Measurements from ENCODE around the gene JTB. TPM values are rescaled to one million over a fixed set of nuclear protein-coding genes. Genes with fewer than 3 reads are reported as not detected.

Gene JTB
- total and polyA plus RNA-seq, 9 of the 15 experiments (the other 6 are each of a cell fraction or from before 2014, with no cell fraction given), result 24.7 to 308 (median 151) TPM

GRCh38 chr1:153929981-153930948 is 47.2 kb downstream of the JTB start (continued):
- TF ChIP-seq, protein P1, sequence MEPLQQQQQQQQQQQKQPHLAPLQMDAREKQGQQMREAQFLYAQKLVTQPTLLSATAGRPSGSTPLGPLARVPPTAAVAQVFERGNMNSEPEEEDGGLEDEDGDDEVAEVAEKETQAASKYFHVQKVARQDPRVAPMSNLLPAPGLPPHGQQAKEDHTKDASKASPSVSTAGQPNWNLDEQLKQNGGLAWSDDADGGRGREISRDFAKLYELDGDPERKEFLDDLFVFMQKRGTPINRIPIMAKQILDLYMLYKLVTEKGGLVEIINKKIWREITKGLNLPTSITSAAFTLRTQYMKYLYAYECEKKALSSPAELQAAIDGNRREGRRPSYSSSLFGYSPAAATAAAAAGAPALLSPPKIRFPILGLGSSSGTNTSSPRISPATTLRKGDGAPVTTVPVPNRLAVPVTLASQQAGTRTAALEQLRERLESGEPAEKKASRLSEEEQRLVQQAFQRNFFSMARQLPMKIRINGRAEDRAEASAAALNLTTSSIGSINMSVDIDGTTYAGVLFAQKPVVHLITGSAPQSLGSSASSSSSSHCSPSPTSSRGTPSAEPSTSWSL (CRISPR knock-in tag; IDR thresholded peaks at IDR 0.05; ENCODE audit: borderline replicate concordance), result no peak
- TF ChIP-seq NRF1 (conservative IDR thresholded peaks at IDR 0.05 in 1 of 2, IDR thresholded peaks at IDR 0.05 in 1 of 2), result no peak
- TF ChIP-seq, protein P2, sequence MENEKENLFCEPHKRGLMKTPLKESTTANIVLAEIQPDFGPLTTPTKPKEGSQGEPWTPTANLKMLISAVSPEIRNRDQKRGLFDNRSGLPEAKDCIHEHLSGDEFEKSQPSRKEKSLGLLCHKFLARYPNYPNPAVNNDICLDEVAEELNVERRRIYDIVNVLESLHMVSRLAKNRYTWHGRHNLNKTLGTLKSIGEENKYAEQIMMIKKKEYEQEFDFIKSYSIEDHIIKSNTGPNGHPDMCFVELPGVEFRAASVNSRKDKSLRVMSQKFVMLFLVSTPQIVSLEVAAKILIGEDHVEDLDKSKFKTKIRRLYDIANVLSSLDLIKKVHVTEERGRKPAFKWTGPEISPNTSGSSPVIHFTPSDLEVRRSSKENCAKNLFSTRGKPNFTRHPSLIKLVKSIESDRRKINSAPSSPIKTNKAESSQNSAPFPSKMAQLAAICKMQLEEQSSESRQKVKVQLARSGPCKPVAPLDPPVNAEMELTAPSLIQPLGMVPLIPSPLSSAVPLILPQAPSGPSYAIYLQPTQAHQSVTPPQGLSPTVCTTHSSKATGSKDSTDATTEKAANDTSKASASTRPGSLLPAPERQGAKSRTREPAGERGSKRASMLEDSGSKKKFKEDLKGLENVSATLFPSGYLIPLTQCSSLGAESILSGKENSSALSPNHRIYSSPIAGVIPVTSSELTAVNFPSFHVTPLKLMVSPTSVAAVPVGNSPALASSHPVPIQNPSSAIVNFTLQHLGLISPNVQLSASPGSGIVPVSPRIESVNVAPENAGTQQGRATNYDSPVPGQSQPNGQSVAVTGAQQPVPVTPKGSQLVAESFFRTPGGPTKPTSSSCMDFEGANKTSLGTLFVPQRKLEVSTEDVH (IDR thresholded peaks at IDR 0.05; ENCODE audit: low read depth, partially characterized antibody), result no peak
- no peak for TF ChIP-seq ZNF75A (CRISPR knock-in tag; IDR thresholded peaks at IDR 0.05)
- TF ChIP-seq ZNF766 (CRISPR knock-in tag; conservative IDR thresholded peaks at IDR 0.05), result no peak
- TF ChIP-seq RFX1 (IDR thresholded peaks at IDR 0.05), result no peak
- no peak for TF ChIP-seq ARID4B (CRISPR knock-in tag; IDR thresholded peaks at IDR 0.05)
- no peak for TF ChIP-seq FOXA1 (IDR thresholded peaks at IDR 0.05; ENCODE audit: borderline replicate concordance)
- TF ChIP-seq, protein P3, sequence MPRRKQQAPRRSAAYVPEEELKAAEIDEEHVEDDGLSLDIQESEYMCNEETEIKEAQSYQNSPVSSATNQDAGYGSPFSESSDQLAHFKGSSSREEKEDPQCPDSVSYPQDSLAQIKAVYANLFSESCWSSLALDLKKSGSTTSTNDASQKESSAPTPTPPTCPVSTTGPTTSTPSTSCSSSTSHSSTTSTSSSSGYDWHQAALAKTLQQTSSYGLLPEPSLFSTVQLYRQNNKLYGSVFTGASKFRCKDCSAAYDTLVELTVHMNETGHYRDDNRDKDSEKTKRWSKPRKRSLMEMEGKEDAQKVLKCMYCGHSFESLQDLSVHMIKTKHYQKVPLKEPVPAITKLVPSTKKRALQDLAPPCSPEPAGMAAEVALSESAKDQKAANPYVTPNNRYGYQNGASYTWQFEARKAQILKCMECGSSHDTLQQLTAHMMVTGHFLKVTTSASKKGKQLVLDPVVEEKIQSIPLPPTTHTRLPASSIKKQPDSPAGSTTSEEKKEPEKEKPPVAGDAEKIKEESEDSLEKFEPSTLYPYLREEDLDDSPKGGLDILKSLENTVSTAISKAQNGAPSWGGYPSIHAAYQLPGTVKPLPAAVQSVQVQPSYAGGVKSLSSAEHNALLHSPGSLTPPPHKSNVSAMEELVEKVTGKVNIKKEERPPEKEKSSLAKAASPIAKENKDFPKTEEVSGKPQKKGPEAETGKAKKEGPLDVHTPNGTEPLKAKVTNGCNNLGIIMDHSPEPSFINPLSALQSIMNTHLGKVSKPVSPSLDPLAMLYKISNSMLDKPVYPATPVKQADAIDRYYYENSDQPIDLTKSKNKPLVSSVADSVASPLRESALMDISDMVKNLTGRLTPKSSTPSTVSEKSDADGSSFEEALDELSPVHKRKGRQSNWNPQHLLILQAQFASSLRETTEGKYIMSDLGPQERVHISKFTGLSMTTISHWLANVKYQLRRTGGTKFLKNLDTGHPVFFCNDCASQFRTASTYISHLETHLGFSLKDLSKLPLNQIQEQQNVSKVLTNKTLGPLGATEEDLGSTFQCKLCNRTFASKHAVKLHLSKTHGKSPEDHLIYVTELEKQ (CRISPR knock-in tag; IDR thresholded peaks at IDR 0.05), result no peak
- no peak for TF ChIP-seq TFE3 (CRISPR knock-in tag; IDR thresholded peaks at IDR 0.05)
